SU-DHL-6 (cell line): ENCODE results near the gene ANO2.

Experiments used
- H2AFZ ChIP-seq: fragments of 200-600 bp; sonication (generic); 2 replicates; pipeline ENCODE4 v1.6.1; 2014; ENCODE audit warnings: low read depth, mild to moderate bottlenecking, moderate library complexity, mixed read lengths, antibody characterized with exemption, low read length; ENCODE audit not compliant: severe bottlenecking
- H3F3A ChIP-seq: fragments of 200-600 bp; shearing (Covaris generic); 2 replicates; pipeline ENCODE4 v1.6.0; 2016; ENCODE audit warnings: antibody characterized with exemption, mild to moderate bottlenecking; ENCODE audit not compliant: insufficient read depth
- H3K27ac ChIP-seq: fragments of 200-600 bp; sonication (generic); 2 replicates; pipeline ENCODE4 v1.5.1; 2016; ENCODE audit warnings: low read depth, mild to moderate bottlenecking, low read length, moderate library complexity, mixed read lengths
- H3K27me3 ChIP-seq: fragments of 200-600 bp; sonication (generic), shearing (Covaris generic); 2 replicates; pipeline ENCODE4 v1.6.0; 2014; ENCODE audit warnings: mild to moderate bottlenecking, low read length
- H3K36me3 ChIP-seq: fragments of 200-600 bp; sonication (generic); 2 replicates; pipeline ENCODE4 v1.6.1; 2014; ENCODE audit warnings: mild to moderate bottlenecking, low read length, mixed read lengths
- H3K4me2 ChIP-seq: fragments of 300-600, 200-600 bp; shearing (Covaris generic), sonication (generic); 2 replicates; pipeline ENCODE4 v1.6.0; 2014; ENCODE audit warnings: low read length, low read depth, mild to moderate bottlenecking; ENCODE audit not compliant: poor library complexity, severe bottlenecking
- H3K4me3 ChIP-seq: fragments of 200-600 bp; sonication (generic); 2 replicates; pipeline ENCODE4 v1.5.1; 2014; ENCODE audit warnings: antibody characterized with exemption, low read length, mild to moderate bottlenecking, mixed read lengths; ENCODE audit not compliant: insufficient read depth, poor library complexity, severe bottlenecking
- H3K79me2 ChIP-seq: fragments of 200-600 bp; sonication (generic); 2 replicates; pipeline ENCODE4 v1.6.1; 2014; ENCODE audit warnings: mild to moderate bottlenecking, low read length, moderate library complexity; ENCODE audit not compliant: insufficient read depth
- H3K9ac ChIP-seq: fragments of 200-600 bp; sonication (generic); 2 replicates; pipeline ENCODE4 v1.7.0; 2014; ENCODE audit warnings: mild to moderate bottlenecking, low read length
- H3K9me2 ChIP-seq: fragments of 200-600 bp; sonication (generic); replicated peaks from 2 replicates; pipeline ENCODE4 v1.6.1; 2014; ENCODE audit warnings: low read length; ENCODE audit not compliant: insufficient read depth
- H3K9me3 ChIP-seq: fragments of 200-600 bp; sonication (generic); 2 replicates; pipeline ENCODE4 v1.6.1; 2014; ENCODE audit warnings: low read length, mixed read lengths; ENCODE audit not compliant: insufficient read depth
- H4K20me1 ChIP-seq: fragments of 200-600 bp; sonication (generic); 2 replicates; pipeline ENCODE4 v1.6.1; 2014; ENCODE audit warnings: low read depth, mild to moderate bottlenecking, antibody characterized with exemption, low read length, moderate library complexity, mixed read lengths
- EZH2phosphoT487 ChIP-seq: fragments of 200-600 bp; sonication (generic), shearing (Covaris generic); conservative IDR thresholded peaks from 2 replicates; pipeline ENCODE4 v1.6.1; 2018; ENCODE audit warnings: mild to moderate bottlenecking, antibody characterized with exemption, low read length, moderate library complexity, mixed read lengths
- TF ChIP-seq, protein P1 (sequence below): fragments of 200-600 bp; sonication (generic); IDR thresholded peaks from one replicate; pipeline ENCODE4 v1.5.1; 2017; ENCODE audit warnings: antibody characterized with exemption, mild to moderate bottlenecking, low read length, moderate library complexity; ENCODE audit not compliant: insufficient read depth, poor library complexity, severe bottlenecking

ANO2 gene

GRCh38 chr12:5616854-5617253 is 328.2 kb downstream of the ANO2 start:
- Histone ChIP-seq H4K20me1 (no peaks in the 10 kb centered on the region), H3K27ac (no peak overlapping the region), H3K27me3 (no peaks in the 10 kb centered on the region), H3F3A (no peaks in the 10 kb centered on the region), H3K4me3 (no peak overlapping the region), H2AFZ (no peak overlapping the region), H3K79me2 (no peaks in the 10 kb centered on the region), H3K4me2 (no peak overlapping the region), H3K9me2 (no peaks in the 10 kb centered on the region), H3K9me3 (no peaks in the 10 kb centered on the region), H3K9ac (no peak overlapping the region), H3K36me3 (no peaks in the 10 kb centered on the region)
- no peak for TF ChIP-seq EZH2phosphoT487
- TF ChIP-seq, protein P1, sequence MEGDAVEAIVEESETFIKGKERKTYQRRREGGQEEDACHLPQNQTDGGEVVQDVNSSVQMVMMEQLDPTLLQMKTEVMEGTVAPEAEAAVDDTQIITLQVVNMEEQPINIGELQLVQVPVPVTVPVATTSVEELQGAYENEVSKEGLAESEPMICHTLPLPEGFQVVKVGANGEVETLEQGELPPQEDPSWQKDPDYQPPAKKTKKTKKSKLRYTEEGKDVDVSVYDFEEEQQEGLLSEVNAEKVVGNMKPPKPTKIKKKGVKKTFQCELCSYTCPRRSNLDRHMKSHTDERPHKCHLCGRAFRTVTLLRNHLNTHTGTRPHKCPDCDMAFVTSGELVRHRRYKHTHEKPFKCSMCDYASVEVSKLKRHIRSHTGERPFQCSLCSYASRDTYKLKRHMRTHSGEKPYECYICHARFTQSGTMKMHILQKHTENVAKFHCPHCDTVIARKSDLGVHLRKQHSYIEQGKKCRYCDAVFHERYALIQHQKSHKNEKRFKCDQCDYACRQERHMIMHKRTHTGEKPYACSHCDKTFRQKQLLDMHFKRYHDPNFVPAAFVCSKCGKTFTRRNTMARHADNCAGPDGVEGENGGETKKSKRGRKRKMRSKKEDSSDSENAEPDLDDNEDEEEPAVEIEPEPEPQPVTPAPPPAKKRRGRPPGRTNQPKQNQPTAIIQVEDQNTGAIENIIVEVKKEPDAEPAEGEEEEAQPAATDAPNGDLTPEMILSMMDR: no peak

DNA sequence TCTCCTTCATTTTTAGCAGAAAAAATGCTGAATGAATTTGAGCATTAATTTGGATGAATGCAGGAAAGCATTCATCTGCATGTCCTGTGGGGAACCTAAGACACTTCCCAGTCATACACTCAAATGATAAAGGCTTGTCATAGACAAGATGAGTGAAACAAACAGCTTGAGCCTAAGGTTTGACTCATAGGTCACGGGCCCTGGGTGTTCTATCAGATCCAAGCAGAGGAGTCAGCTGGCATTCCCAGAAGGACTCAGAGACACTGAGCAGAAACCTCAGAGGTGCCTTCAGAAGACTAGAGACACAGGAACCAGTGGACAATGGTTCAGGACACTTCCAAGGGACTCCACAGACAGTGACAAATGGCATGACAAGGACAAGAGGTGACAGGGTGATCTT is 329.3 kb downstream of the ANO2 start:
- no peaks in the 10 kb centered on the region for H4K20me1 ChIP-seq
- H3K9me3 ChIP-seq: no peaks in the 10 kb centered on the region
- H3K4me3 ChIP-seq: no peak overlapping the region
- no peaks in the 10 kb centered on the region for H3K36me3 ChIP-seq
- H3F3A ChIP-seq: no peaks in the 10 kb centered on the region
- H3K27ac ChIP-seq: no peak overlapping the region
- no peaks in the 10 kb centered on the region for H3K79me2 ChIP-seq
- H2AFZ ChIP-seq: no peak overlapping the region
- TF ChIP-seq EZH2phosphoT487: no peak
- TF ChIP-seq, protein P1: no peak
- H3K4me2 ChIP-seq: no peak overlapping the region
- H3K27me3 ChIP-seq: no peaks in the 10 kb centered on the region
- H3K9ac ChIP-seq: no peak overlapping the region
- H3K9me2 ChIP-seq: no peaks in the 10 kb centered on the region

GRCh38 chr12:5614256-5614655 is 330.8 kb downstream of the ANO2 start:
- TF ChIP-seq, protein P1: no peak
- TF ChIP-seq EZH2phosphoT487: no peak
- Histone ChIP-seq H3K9ac (no peak overlapping the region), H3K79me2 (no peaks in the 10 kb centered on the region), H3K4me2 (no peak overlapping the region), H3K9me2 (no peaks in the 10 kb centered on the region), H3K36me3 (no peaks in the 10 kb centered on the region), H3K9me3 (no peaks in the 10 kb centered on the region), H3F3A (no peaks in the 10 kb centered on the region), H2AFZ (no peak overlapping the region), H3K27me3 (peaks cover 2% of the 10 kb centered on the region; the same call in 1 of the 2 replicates), H3K27ac (no peak overlapping the region), H4K20me1 (no peaks in the 10 kb centered on the region), H3K4me3 (no peak overlapping the region)
